GM12892 (cell line): ENCODE data around the gene MYO5A.
"Not testable (repeated sequence)": the region's sequence is repeated elsewhere in the genome, so short reads cannot be mapped to it uniquely, and the experiment has no call there.

Experiments
- DNase-seq: peaks from one replicate; pipeline ENCODE4 v3.0.0; 2011; ENCODE audit not compliant: insufficient read length
- FAIRE-seq: peaks from 2 replicates; lab custom pipeline; 2011; peaks lifted over from hg19 to GRCh38; lab: Jason Lieb, UNC
- POLR2A ChIP-seq: IDR thresholded peaks from 2 replicates; pipeline ENCODE4 v1.6.1; 2011; ENCODE audit warnings: low read depth, low read length, control low read depth
- POLR2AphosphoS5 ChIP-seq: IDR thresholded peaks from 2 replicates; pipeline ENCODE4 v1.6.1; 2011; ENCODE audit warnings: low read depth, low read length, control low read depth
- TAF1 ChIP-seq: IDR thresholded peaks from 2 replicates; pipeline ENCODE4 v1.6.1; 2011; ENCODE audit warnings: low read depth, mild to moderate bottlenecking, control low read depth, low read length, borderline replicate concordance

Gene MYO5A

GRCh38 chr15:52441841-52442240 is 86.8 kb downstream of the MYO5A start:
- FAIRE-seq, result no peak
- DNase-seq, result no peak
- TF ChIP-seq TAF1 (no peak), POLR2AphosphoS5 (no peak), POLR2A (no peak)

GRCh38 chr15:52440946-52441345 is 87.7 kb downstream of the MYO5A start:
- FAIRE-seq (no peak), DNase-seq (no peak)
- TF ChIP-seq POLR2A (no peak), POLR2AphosphoS5 (no peak), TAF1 (no peak)

GRCh38 chr15:52440414-52440813 is 88.3 kb downstream of the MYO5A start:
- FAIRE-seq, result no peak
- TF ChIP-seq POLR2AphosphoS5, result no peak
- TF ChIP-seq POLR2A, result no peak
- no peak for TF ChIP-seq TAF1
- no peak for DNase-seq

- no peak for DNase-seq
- TF ChIP-seq POLR2AphosphoS5 (no peak), TAF1 (no peak), POLR2A (no peak)
- FAIRE-seq, result no peak
Measured at GRCh38 chr15:52439470-52439869, 89.2 kb downstream of the MYO5A start.

GRCh38 chr15:52439042-52439441 is 89.6 kb downstream of the MYO5A start:
- DNase-seq, FAIRE-seq: not testable (repeated sequence)

GRCh38 chr15:52438047-52438446 is 90.6 kb downstream of the MYO5A start:
- TF ChIP-seq TAF1 (no peak), POLR2AphosphoS5 (no peak), POLR2A (no peak)
- DNase-seq, result no peak
- FAIRE-seq, result no peak

- DNase-seq, result no peak
- TF ChIP-seq TAF1 (no peak), POLR2A (no peak), POLR2AphosphoS5 (no peak)
- FAIRE-seq, result no peak
Measured at GRCh38 chr15:52437646-52438045, 91.0 kb downstream of the MYO5A start.

- DNase-seq (no peak), FAIRE-seq (no peak)
- TF ChIP-seq POLR2A, result no peak
- no peak for TF ChIP-seq TAF1
- no peak for TF ChIP-seq POLR2AphosphoS5
Measured at GRCh38 chr15:52436981-52437380, 91.7 kb downstream of the MYO5A start.

- FAIRE-seq (no peak), DNase-seq (no peak)
- TF ChIP-seq POLR2AphosphoS5 (no peak), POLR2A (no peak), TAF1 (no peak)
Measured at GRCh38 chr15:52434885-52435284, 93.8 kb downstream of the MYO5A start.

- FAIRE-seq (no peak), DNase-seq (no peak)
- TF ChIP-seq POLR2A (no peak), POLR2AphosphoS5 (no peak), TAF1 (no peak)
Measured at GRCh38 chr15:52428297-52428696, 100.4 kb downstream of the MYO5A start.

GRCh38 chr15:52427804-52428203 is 100.9 kb downstream of the MYO5A start:
- DNase-seq (no peak), FAIRE-seq (no peak)
- TF ChIP-seq TAF1, result no peak
- TF ChIP-seq POLR2A, result no peak
- TF ChIP-seq POLR2AphosphoS5, result no peak

- TF ChIP-seq POLR2A (no peak), TAF1 (no peak), POLR2AphosphoS5 (no peak)
- DNase-seq, result no peak
- FAIRE-seq, result no peak
Measured at GRCh38 chr15:52424856-52425431, 103.7 kb downstream of the MYO5A start.
